Fibroblast of lung (primary cell): Measurements from ENCODE around the gene LRFN4.

ENCODE experiments used
- EZH2 ChIP-seq: IDR thresholded peaks from 2 replicates; pipeline ENCODE4 v1.5.1; 2012; ENCODE audit warnings: low read length, control low read depth, mild to moderate bottlenecking; ENCODE audit errors: missing control alignments
- TF ChIP-seq, protein P1 (sequence below), 2 donors: IDR thresholded peaks in 1 of 2; conservative IDR thresholded peaks in 1 of 2; 1 replicate in 1 of 2; 2 replicates in 1 of 2; pipeline ENCODE4 v1.5.1; 2011 to 2012; ENCODE audit warnings: low read length in 2 of 2, control low read depth in 1 of 2, inconsistent platforms in 1 of 2, low read depth in 1 of 2, mild to moderate bottlenecking in 1 of 2

DNA sequence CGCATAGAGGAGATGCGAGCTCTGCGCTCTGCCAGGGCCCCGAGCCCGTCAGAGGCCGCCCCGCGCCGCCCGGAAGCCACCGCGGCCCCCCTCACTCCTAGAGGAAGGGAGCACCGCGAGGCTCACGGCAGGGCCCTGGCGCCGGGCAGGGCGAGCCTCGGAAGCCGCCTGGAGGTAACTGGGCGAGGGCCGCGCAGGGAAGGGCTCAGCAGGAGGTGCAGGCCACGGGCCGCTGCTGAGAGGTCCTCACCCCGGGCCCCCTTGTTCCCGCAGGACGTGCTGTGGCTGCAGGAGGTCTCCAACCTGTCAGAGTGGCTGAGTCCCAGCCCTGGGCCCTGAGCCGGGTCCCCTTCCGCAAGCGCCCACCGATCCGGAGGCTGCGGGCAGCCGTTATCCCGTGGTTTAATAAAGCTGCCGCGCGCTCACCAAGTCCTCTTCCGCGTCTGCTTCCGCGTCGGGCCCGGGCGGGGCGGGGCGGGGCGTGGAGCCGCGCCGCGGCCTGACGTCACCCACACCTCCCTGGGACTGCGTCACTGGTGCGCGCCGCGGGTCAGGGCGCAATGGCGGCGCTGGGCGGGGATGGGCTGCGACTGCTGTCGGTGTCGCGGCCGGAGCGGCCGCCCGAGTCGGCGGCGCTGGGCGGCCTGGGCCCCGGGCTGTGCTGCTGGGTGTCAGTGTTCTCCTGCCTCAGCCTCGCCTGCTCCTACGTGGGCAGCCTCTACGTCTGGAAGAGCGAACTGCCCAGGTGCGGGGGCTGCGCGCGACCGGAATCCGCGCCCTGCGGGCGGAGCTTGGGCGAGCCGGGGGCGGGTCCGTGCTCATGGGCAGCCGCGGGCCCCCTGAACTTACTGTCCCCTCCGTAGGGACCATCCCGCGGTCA, 13.7 kb upstream of the LRFN4 start, which contains the start of gene RCE1:
- TF ChIP-seq, protein P1, sequence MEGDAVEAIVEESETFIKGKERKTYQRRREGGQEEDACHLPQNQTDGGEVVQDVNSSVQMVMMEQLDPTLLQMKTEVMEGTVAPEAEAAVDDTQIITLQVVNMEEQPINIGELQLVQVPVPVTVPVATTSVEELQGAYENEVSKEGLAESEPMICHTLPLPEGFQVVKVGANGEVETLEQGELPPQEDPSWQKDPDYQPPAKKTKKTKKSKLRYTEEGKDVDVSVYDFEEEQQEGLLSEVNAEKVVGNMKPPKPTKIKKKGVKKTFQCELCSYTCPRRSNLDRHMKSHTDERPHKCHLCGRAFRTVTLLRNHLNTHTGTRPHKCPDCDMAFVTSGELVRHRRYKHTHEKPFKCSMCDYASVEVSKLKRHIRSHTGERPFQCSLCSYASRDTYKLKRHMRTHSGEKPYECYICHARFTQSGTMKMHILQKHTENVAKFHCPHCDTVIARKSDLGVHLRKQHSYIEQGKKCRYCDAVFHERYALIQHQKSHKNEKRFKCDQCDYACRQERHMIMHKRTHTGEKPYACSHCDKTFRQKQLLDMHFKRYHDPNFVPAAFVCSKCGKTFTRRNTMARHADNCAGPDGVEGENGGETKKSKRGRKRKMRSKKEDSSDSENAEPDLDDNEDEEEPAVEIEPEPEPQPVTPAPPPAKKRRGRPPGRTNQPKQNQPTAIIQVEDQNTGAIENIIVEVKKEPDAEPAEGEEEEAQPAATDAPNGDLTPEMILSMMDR (conservative IDR thresholded peaks at IDR 0.05 in 1 of 2, IDR thresholded peaks at IDR 0.05 in 1 of 2; ENCODE audit: low read depth in 1 of 2, low read length in 2 of 2): no peak
- TF ChIP-seq EZH2: no peak
